ENCODE data around the gene PCCA. TPM values are rescaled to one million over a fixed set of nuclear protein-coding genes. Genes with fewer than 3 reads are reported as not detected.
"Not testable (repeated sequence)": the region's sequence is repeated elsewhere in the genome, so short reads cannot be mapped to it uniquely, and the experiment has no call there.

The PCCA gene
- total and polyA plus RNA-seq, 7 donors: 18.0 to 45.6 (median 42.8) TPM

GRCh38 chr13:100387416-100387815, 298.5 kb downstream of the PCCA start:
- 94 to 95% methylated on average over 3 of the region's 3 CpGs for WGBS, 2 donors
- TF ChIP-seq, protein P1, sequence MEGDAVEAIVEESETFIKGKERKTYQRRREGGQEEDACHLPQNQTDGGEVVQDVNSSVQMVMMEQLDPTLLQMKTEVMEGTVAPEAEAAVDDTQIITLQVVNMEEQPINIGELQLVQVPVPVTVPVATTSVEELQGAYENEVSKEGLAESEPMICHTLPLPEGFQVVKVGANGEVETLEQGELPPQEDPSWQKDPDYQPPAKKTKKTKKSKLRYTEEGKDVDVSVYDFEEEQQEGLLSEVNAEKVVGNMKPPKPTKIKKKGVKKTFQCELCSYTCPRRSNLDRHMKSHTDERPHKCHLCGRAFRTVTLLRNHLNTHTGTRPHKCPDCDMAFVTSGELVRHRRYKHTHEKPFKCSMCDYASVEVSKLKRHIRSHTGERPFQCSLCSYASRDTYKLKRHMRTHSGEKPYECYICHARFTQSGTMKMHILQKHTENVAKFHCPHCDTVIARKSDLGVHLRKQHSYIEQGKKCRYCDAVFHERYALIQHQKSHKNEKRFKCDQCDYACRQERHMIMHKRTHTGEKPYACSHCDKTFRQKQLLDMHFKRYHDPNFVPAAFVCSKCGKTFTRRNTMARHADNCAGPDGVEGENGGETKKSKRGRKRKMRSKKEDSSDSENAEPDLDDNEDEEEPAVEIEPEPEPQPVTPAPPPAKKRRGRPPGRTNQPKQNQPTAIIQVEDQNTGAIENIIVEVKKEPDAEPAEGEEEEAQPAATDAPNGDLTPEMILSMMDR (IDR thresholded peaks at IDR 0.05): no peak
- TF ChIP-seq POLR2A (IDR thresholded peaks at IDR 0.05) (no peak), EP300 (IDR thresholded peaks at IDR 0.05) (no peak), POLR2AphosphoS5 (IDR thresholded peaks at IDR 0.05) (no peak)
- peaks cover 0 to 6% (median 3%) of the 10 kb centered on the region in 4 donors for H3K4me1 ChIP-seq
- no peaks in the 10 kb centered on the region for H3K9me3 ChIP-seq
- H3K36me3 ChIP-seq: peaks cover 0 to 8% (median 0%) of the 10 kb centered on the region in 4 donors
- H3K4me3 ChIP-seq: no peak overlapping the region
- DNase-seq: no peak
- intact Hi-C loops (cut with DNase I): no loop called here
- no peaks in the 10 kb centered on the region for H3K27me3 ChIP-seq
- H3K27ac ChIP-seq: no peak overlapping the region

- H3K27me3 ChIP-seq; H3K4me3 ChIP-seq; DNase-seq; intact Hi-C loops (cut with DNase I); H3K9me3 ChIP-seq; H3K27ac ChIP-seq; H3K36me3 ChIP-seq: not testable (repeated sequence)
- WGBS, 2 donors: 97 to 98% methylated on average over 5 of the region's 5 CpGs
- peaks cover 0 to 13% (median 8%) of the 10 kb centered on the region in 4 donors for H3K4me1 ChIP-seq
Measured at GRCh38 chr13:100388150-100388549, 299.3 kb downstream of the PCCA start.

DNA sequence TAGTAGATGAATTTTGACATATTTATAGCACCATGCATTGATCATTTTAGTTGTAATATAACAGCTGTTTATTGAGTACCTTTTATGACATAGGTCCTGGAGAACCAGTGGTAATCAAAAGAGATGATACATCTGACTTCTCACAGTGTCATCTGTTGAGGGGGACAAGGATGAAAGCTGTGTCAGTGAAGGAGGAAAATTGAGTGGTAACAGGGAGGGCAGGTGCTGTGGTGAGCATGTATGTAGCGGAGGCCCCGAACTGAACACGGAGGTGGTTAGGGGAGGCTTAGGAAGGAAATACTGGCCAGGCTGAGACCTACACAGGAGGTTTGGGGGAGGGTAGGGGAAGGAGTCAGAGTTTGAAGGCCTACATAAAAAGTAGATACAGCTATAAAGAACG, 300.0 kb downstream of the PCCA start:
- TF ChIP-seq EP300 (IDR thresholded peaks at IDR 0.05): no peak
- TF ChIP-seq POLR2A (IDR thresholded peaks at IDR 0.05): no peak
- no peak for TF ChIP-seq POLR2AphosphoS5 (IDR thresholded peaks at IDR 0.05)
- TF ChIP-seq, protein P1 (IDR thresholded peaks at IDR 0.05): no peak
- Histone ChIP-seq H3K36me3 (peaks cover 0 to 8% (median 0%) of the 10 kb centered on the region in 4 donors), H3K27ac (no peak overlapping the region), H3K9me3 (no peaks in the 10 kb centered on the region), H3K4me1 (peaks cover 0 to 13% (median 8%) of the 10 kb centered on the region in 4 donors), H3K27me3 (no peaks in the 10 kb centered on the region), H3K4me3 (no peak overlapping the region)
- no peak for DNase-seq
- 71 to 95% methylated on average over 4 of the region's 4 CpGs for WGBS, 2 donors
- intact Hi-C loops (cut with DNase I): no loop called here

DNA sequence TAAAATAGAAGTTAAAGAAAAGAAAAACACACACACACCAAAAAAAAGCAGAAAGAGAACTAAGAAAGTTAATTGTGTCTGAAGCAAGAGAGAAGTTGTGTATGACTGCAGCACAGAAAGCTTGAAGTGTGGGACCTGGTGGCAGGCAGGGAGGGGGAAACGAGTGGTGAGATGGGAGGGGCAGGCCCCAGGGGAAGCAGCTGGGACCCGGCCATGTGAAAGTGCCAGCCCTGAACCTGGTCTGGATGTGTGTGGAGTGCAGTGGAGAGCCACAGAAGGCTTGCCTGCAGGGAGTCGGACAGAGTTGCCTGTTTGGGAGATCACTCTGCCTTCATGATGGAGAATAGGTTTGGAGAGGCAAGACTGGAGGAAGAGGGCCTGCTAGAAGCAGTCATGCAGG, 300.7 kb downstream of the PCCA start:
- 68 to 93% methylated on average over 3 of the region's 3 CpGs for WGBS, 2 donors
- H3K4me1 ChIP-seq: peaks cover 0 to 13% (median 8%) of the 10 kb centered on the region in 4 donors
- H3K36me3 ChIP-seq: peaks cover 0 to 8% (median 0%) of the 10 kb centered on the region in 4 donors
- H3K9me3 ChIP-seq: no peaks in the 10 kb centered on the region
- intact Hi-C loops (cut with DNase I): no loop called here
- no peak for DNase-seq
- no peak overlapping the region for H3K27ac ChIP-seq
- TF ChIP-seq, protein P1 (IDR thresholded peaks at IDR 0.05): no peak
- TF ChIP-seq POLR2AphosphoS5 (IDR thresholded peaks at IDR 0.05) (no peak), POLR2A (IDR thresholded peaks at IDR 0.05) (no peak), EP300 (IDR thresholded peaks at IDR 0.05) (no peak)
- no peak overlapping the region for H3K4me3 ChIP-seq
- H3K27me3 ChIP-seq: no peaks in the 10 kb centered on the region

- peaks cover 0 to 13% (median 8%) of the 10 kb centered on the region in 4 donors for H3K4me1 ChIP-seq
- TF ChIP-seq, protein P1 (IDR thresholded peaks at IDR 0.05): no peak
- TF ChIP-seq POLR2AphosphoS5 (IDR thresholded peaks at IDR 0.05): peak; percentile 27 to 55 (median 48)
- no peaks in the 10 kb centered on the region for H3K36me3 ChIP-seq
- H3K9me3 ChIP-seq: no peaks in the 10 kb centered on the region
- DNase-seq: peak; percentile 94
- no peak overlapping the region for H3K4me3 ChIP-seq
- no peaks in the 10 kb centered on the region for H3K27me3 ChIP-seq
- intact Hi-C loops (cut with DNase I): no loop called here
- H3K27ac ChIP-seq: peak overlapping the region; percentile 45 to 65 (median 60)
- 79 to 82% methylated on average over 12 of the region's 12 CpGs for WGBS, 2 donors
Measured at GRCh38 chr13:100392709-100393630, 304.1 kb downstream of the PCCA start.
